IMR-90 (cell line): ENCODE measurements around the gene OR11A1. TPM values are rescaled to one million over a fixed set of nuclear protein-coding genes. Genes with fewer than 3 reads are reported as not detected.

Experiments used
- ATAC-seq: fragments of 200-7000 bp; cut with Tn5 transposase; 2 replicates; pipeline ENCODE4 v1.9.1; 2020; ENCODE audit warnings: low read depth, mild to moderate bottlenecking, moderate library complexity
- BruUV-seq: library from RNA; stranded (reverse); fragments of 400-500 nt; replicated peaks from 2 replicates; lab custom pipeline; 2021; lab: Mats Ljungman, UMichigan
- CTCF ChIA-PET: fragments of 300-600 bp; formaldehyde crosslinking; extraction: SDS; loops from one replicate; lab custom pipeline; 2021; ENCODE audit warnings: antibody characterized with exemption; lab: Yijun Ruan, JAX
- POLR2A ChIA-PET: fragments of 300-600 bp; sonication (Branson Sonifier 250); formaldehyde crosslinking; loops from one replicate; lab custom pipeline; 2022; ENCODE audit warnings: antibody characterized with exemption; ENCODE audit not compliant: unreplicated experiment; lab: Charles Lee
- DNase-seq: peaks from one replicate; pipeline ENCODE4 v3.0.0; 2013
- H2AFZ ChIP-seq: replicated peaks from 2 replicates; pipeline ENCODE3; 2013; ENCODE audit warnings: low read length, mild to moderate bottlenecking; ENCODE audit not compliant: poor library complexity
- H2AK5ac ChIP-seq: 2 replicates; pipeline ENCODE4 v1.6.1; 2013; ENCODE audit warnings: low read depth, low read length, inconsistent platforms
- H2AK9ac ChIP-seq: replicated peaks from 2 replicates; pipeline ENCODE3; 2013; ENCODE audit warnings: mild to moderate bottlenecking, low read depth, low read length, moderate library complexity; ENCODE audit not compliant: poor library complexity
- H2BK120ac ChIP-seq: 2 replicates; pipeline ENCODE4 v1.6.1; 2013; ENCODE audit warnings: low read depth, low read length, inconsistent platforms
- H2BK15ac ChIP-seq: 3 replicates; pipeline ENCODE4 v1.6.1; 2013; ENCODE audit warnings: low read depth, low read length, inconsistent platforms
- H2BK20ac ChIP-seq: 2 replicates; pipeline ENCODE4 v1.6.1; 2013; ENCODE audit warnings: low read depth, mild to moderate bottlenecking, inconsistent platforms, low read length, moderate library complexity
- H2BK5ac ChIP-seq: 2 replicates; pipeline ENCODE4 v1.6.1; 2013; ENCODE audit warnings: mild to moderate bottlenecking, low read depth, low read length, inconsistent platforms; ENCODE audit not compliant: poor library complexity, severe bottlenecking
- H3K14ac ChIP-seq: replicated peaks from 2 replicates; pipeline ENCODE4 v1.6.1; 2013; ENCODE audit warnings: low read depth, low read length, inconsistent platforms
- H3K18ac ChIP-seq: 2 replicates; pipeline ENCODE4 v1.6.1; 2013; ENCODE audit warnings: low read depth, low read length, control low read depth
- H3K23ac ChIP-seq: 2 replicates; pipeline ENCODE4 v1.6.1; 2013; ENCODE audit warnings: low read depth, low read length, inconsistent platforms
- H3K27ac ChIP-seq: 2 replicates; pipeline ENCODE4 v1.5.1; 2013; ENCODE audit warnings: mild to moderate bottlenecking, control low read depth, low read length; ENCODE audit not compliant: insufficient read depth
- H3K27me3 ChIP-seq: 2 replicates; pipeline ENCODE4 v1.6.1; 2013; ENCODE audit warnings: low read length; ENCODE audit not compliant: control insufficient read depth, insufficient read depth
- H3K36me3 ChIP-seq: 2 replicates; pipeline ENCODE4 v1.6.1; 2013; ENCODE audit warnings: low read length, mixed read lengths; ENCODE audit not compliant: control insufficient read depth, insufficient read depth
- H3K4ac ChIP-seq: 2 replicates; pipeline ENCODE4 v1.6.1; 2013; ENCODE audit warnings: low read depth, low read length, inconsistent platforms
- H3K4me1 ChIP-seq: 2 replicates; pipeline ENCODE4 v1.6.1; 2013; ENCODE audit warnings: low read length, mixed read lengths; ENCODE audit not compliant: control insufficient read depth, insufficient read depth
- H3K4me2 ChIP-seq: 2 replicates; pipeline ENCODE4 v1.6.1; 2013; ENCODE audit warnings: low read depth, mild to moderate bottlenecking, control low read depth, low read length, moderate library complexity
- H3K4me3 ChIP-seq: 2 replicates; pipeline ENCODE4 v1.5.1; 2013; ENCODE audit warnings: low read depth, mild to moderate bottlenecking, control low read depth, low read length, moderate library complexity; ENCODE audit not compliant: insufficient read depth
- H3K56ac ChIP-seq: 2 replicates; pipeline ENCODE4 v1.6.1; 2013; ENCODE audit warnings: low read length, inconsistent platforms; ENCODE audit not compliant: insufficient read depth; ENCODE audit errors: extremely low read depth
- H3K79me1 ChIP-seq, 2 experiments: 2 replicates each; pipeline ENCODE4 v1.6.1; 2013; ENCODE audit warnings: low read length in 2 of 2, inconsistent platforms in 1 of 2, low read depth in 1 of 2
- H3K9ac ChIP-seq: 2 replicates; pipeline ENCODE4 v1.6.1; 2013; ENCODE audit warnings: low read depth, low read length, control low read depth
- H3K9me1 ChIP-seq: 2 replicates; pipeline ENCODE4 v1.6.1; 2013; ENCODE audit warnings: low read length, inconsistent platforms; ENCODE audit not compliant: insufficient read depth
- H3K9me3 ChIP-seq: 2 replicates; pipeline ENCODE4 v1.6.1; 2013; ENCODE audit warnings: low read length; ENCODE audit not compliant: control insufficient read depth, insufficient read depth
- H4K20me1 ChIP-seq: 2 replicates; pipeline ENCODE4 v1.6.1; 2013; ENCODE audit warnings: low read length, inconsistent platforms; ENCODE audit not compliant: insufficient read depth
- H4K5ac ChIP-seq: 2 replicates; pipeline ENCODE4 v1.6.1; 2013; ENCODE audit warnings: mild to moderate bottlenecking, low read depth, low read length, control low read depth
- H4K8ac ChIP-seq, 2 experiments: 2 replicates each; pipeline ENCODE4 v1.6.1; 2013; ENCODE audit warnings: low read depth in 2 of 2, low read length in 2 of 2, control low read depth in 1 of 2, inconsistent platforms in 1 of 2
- H4K91ac ChIP-seq: 2 replicates; pipeline ENCODE4 v1.6.1; 2013; ENCODE audit warnings: low read depth, low read length, inconsistent platforms; ENCODE audit not compliant: insufficient read depth
- BHLHE40 ChIP-seq: fragments of 150-350 bp; IDR thresholded peaks from 2 replicates; pipeline ENCODE4 v1.6.1; 2016; ENCODE audit warnings: mild to moderate bottlenecking, low read depth, low read length
- CEBPB ChIP-seq: IDR thresholded peaks from 2 replicates; pipeline ENCODE4 v1.6.1; 2012; ENCODE audit warnings: low read depth, low read length, improper control_type of control experiment
- CHD1 ChIP-seq: IDR thresholded peaks from 2 replicates; pipeline ENCODE4 v1.6.1; 2012; ENCODE audit warnings: low read depth, low read length, improper control_type of control experiment
- MAFK ChIP-seq: IDR thresholded peaks from 2 replicates; pipeline ENCODE4 v1.6.1; 2012; ENCODE audit warnings: low read depth, low read length, improper control_type of control experiment
- MAZ ChIP-seq: IDR thresholded peaks from 2 replicates; pipeline ENCODE4 v1.6.1; 2012; ENCODE audit warnings: low read depth, mild to moderate bottlenecking, low read length, improper control_type of control experiment, moderate library complexity, borderline replicate concordance
- NFE2L2 ChIP-seq: fragments of 150-350 bp; IDR thresholded peaks from 2 replicates; pipeline ENCODE4 v1.6.1; 2016; ENCODE audit warnings: low read depth, mild to moderate bottlenecking, low read length
- POLR2A ChIP-seq: IDR thresholded peaks from 2 replicates; pipeline ENCODE4 v1.6.1; 2012; ENCODE audit warnings: mild to moderate bottlenecking, low read depth, low read length
- RCOR1 ChIP-seq: IDR thresholded peaks from 2 replicates; pipeline ENCODE4 v1.6.1; 2012; ENCODE audit warnings: mild to moderate bottlenecking, low read length, improper control_type of control experiment; ENCODE audit not compliant: insufficient replicate concordance
- RFX5 ChIP-seq: IDR thresholded peaks from 2 replicates; pipeline ENCODE4 v1.8.0; 2012; ENCODE audit warnings: low read depth, mild to moderate bottlenecking, low read length, moderate library complexity
- USF2 ChIP-seq: fragments of 150-350 bp; IDR thresholded peaks from 2 replicates; pipeline ENCODE4 v1.6.1; 2017; ENCODE audit warnings: mild to moderate bottlenecking, antibody characterized with exemption, low read length, low read depth
- WGBS, 2 experiments: methylation state at CpG; one replicate each; pipeline versions ENCODE4 v1.1.5 to v1.1.7; 2013; ENCODE audit warnings: missing lambda C conversion rate in 2 of 2; ENCODE audit not compliant: insufficient read length in 1 of 2; ENCODE audit errors: extremely low coverage in 2 of 2; 5-methylcytosine and 5-hydroxymethylcytosine counted together
- dilution Hi-C: fragments of 300-500 bp; cut with HindIII; formaldehyde crosslinking; loops from one replicate; pipeline ENCODE4 v1.14.3; 2018; ENCODE audit warnings: low sequenced_read_pairs; ENCODE audit not compliant: unreplicated experiment
- in situ Hi-C: fragments of 300-500 bp; cut with MboI; formaldehyde crosslinking; loops from 3 replicates; pipeline ENCODE4 v1.14.3; 2019; ENCODE audit warnings: low sequenced_read_pairs, inconsistent platforms, mixed read lengths
- intact Hi-C: fragments of 100-400 bp; cut with micrococcal nuclease; formaldehyde crosslinking; loops from 2 replicates; pipeline ENCODE4 v1.10.0; 2022
- polyA plus RNA-seq, 3 experiments: library from polyadenylated mRNA; depleted of rRNA; stranded (reverse); fragments of >200 nt; gene quantifications; 2 replicates each; pipeline ENCODE4 v1.2.3, GENCODE V29; 2012; ENCODE audit warnings: low replicate concordance in 1 of 3
- total RNA-seq: library from RNA; depleted of rRNA; stranded (reverse); fragments of >200 nt; gene quantifications from 2 replicates; pipeline ENCODE4 v1.2.3, GENCODE V29; 2012
- TF ChIP-seq, protein P1 (sequence below): conservative IDR thresholded peaks from 2 replicates; pipeline ENCODE4 v1.5.1; 2012; ENCODE audit warnings: mild to moderate bottlenecking, low read depth, low read length, improper control_type of control experiment
- TF ChIP-seq, protein P2 (sequence below): fragments of 150-350 bp; IDR thresholded peaks from 2 replicates; pipeline ENCODE4 v1.6.1; 2016; ENCODE audit warnings: low read depth, mild to moderate bottlenecking, low read length, moderate library complexity, borderline replicate concordance

OR11A1 gene
- total and polyA plus RNA-seq, 2 of the 4 experiments (the other 2 are of a cell fraction), result not detected

GRCh38 chr6:29493261-29493660 lies 36.4 kb upstream of the OR11A1 start:
- dilution Hi-C loops, result no loop called here
- POLR2A ChIA-PET, result no interaction called here

More at GRCh38 chr6:29493261-29493660, 36.4 kb upstream of the OR11A1 start:
- Histone ChIP-seq H3K4me1 (no peaks in the 10 kb centered on the region), H4K8ac (no peak overlapping the region), H4K5ac (no peak overlapping the region), H3K56ac (no peak overlapping the region), H2BK15ac (no peak overlapping the region), H3K36me3 (no peaks in the 10 kb centered on the region), H3K18ac (no peak overlapping the region), H3K4ac (no peak overlapping the region), H2BK120ac (no peak overlapping the region), H3K9me3 (peaks cover 9% of the 10 kb centered on the region), H4K20me1 (no peaks in the 10 kb centered on the region), H3K79me1 (no peaks in the 10 kb centered on the region), H2AK5ac (no peak overlapping the region), H3K23ac (no peak overlapping the region), H2AK9ac (no peak overlapping the region), H3K9me1 (no peaks in the 10 kb centered on the region), H4K91ac (no peak overlapping the region), H2BK5ac (no peak overlapping the region), H3K27me3 (no peaks in the 10 kb centered on the region), H3K9ac (no peak overlapping the region), H3K27ac (no peak overlapping the region), H3K4me3 (no peak overlapping the region), H3K14ac (no peak overlapping the region), H2AFZ (no peak overlapping the region), H3K4me2 (no peak overlapping the region), H2BK20ac (no peak overlapping the region)
- no CpG with 5 or more reads among the region's 2 CpGs for WGBS, 2 experiments
- ATAC-seq (no peak), DNase-seq (no peak)
- no TSS peak for BruUV-seq
- TF ChIP-seq, protein P1, sequence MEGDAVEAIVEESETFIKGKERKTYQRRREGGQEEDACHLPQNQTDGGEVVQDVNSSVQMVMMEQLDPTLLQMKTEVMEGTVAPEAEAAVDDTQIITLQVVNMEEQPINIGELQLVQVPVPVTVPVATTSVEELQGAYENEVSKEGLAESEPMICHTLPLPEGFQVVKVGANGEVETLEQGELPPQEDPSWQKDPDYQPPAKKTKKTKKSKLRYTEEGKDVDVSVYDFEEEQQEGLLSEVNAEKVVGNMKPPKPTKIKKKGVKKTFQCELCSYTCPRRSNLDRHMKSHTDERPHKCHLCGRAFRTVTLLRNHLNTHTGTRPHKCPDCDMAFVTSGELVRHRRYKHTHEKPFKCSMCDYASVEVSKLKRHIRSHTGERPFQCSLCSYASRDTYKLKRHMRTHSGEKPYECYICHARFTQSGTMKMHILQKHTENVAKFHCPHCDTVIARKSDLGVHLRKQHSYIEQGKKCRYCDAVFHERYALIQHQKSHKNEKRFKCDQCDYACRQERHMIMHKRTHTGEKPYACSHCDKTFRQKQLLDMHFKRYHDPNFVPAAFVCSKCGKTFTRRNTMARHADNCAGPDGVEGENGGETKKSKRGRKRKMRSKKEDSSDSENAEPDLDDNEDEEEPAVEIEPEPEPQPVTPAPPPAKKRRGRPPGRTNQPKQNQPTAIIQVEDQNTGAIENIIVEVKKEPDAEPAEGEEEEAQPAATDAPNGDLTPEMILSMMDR, result no peak
- TF ChIP-seq USF2, result no peak
- TF ChIP-seq, protein P2, sequence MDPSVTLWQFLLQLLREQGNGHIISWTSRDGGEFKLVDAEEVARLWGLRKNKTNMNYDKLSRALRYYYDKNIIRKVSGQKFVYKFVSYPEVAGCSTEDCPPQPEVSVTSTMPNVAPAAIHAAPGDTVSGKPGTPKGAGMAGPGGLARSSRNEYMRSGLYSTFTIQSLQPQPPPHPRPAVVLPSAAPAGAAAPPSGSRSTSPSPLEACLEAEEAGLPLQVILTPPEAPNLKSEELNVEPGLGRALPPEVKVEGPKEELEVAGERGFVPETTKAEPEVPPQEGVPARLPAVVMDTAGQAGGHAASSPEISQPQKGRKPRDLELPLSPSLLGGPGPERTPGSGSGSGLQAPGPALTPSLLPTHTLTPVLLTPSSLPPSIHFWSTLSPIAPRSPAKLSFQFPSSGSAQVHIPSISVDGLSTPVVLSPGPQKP, result no peak
- TF ChIP-seq MAFK, result no peak
- no peak for TF ChIP-seq RFX5
- no peak for TF ChIP-seq NFE2L2
- TF ChIP-seq BHLHE40, result no peak
- TF ChIP-seq CHD1, result no peak
- TF ChIP-seq RCOR1, result no peak
- no peak for TF ChIP-seq POLR2A
- TF ChIP-seq MAZ, result no peak
- TF ChIP-seq CEBPB, result no peak
- in situ Hi-C loops, result no loop called here
- intact Hi-C loops, result no loop called here
- CTCF ChIA-PET, result no interaction called here
